Islet precursor cell (in vitro differentiated cells): ENCODE measurements around the gene DLEC1.

ENCODE experiments used
- DNase-seq: peaks from one replicate; pipeline ENCODE4 v3.0.0-alpha.2; 2018

DLEC1 gene

DNA sequence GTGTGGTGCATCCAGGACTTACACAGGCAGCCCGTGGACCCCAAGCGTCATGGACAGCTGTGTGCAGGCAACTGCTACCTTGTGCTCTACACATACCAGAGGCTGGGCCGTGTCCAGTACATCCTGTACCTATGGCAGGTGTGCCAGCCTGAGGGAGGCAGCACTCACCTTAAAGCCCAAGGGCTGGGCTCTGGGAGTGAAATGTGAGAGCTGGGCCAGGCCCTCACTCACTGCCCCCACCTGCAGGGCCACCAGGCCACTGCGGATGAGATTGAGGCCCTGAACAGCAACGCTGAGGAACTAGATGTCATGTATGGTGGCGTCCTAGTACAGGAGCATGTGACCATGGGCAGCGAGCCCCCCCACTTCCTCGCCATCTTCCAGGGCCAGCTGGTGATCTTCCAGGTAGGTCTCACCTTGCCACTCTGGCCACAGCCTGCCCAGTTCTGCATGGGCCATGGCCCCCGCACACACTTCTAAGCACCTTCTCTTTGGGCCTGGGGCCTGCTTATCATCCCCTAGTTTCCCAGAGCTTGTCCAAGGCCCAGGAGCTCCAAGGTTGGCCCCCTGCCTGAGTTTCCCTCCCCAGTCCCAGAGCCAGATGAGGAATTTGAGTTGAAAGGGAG is 37.4 kb upstream of the DLEC1 start:
- peak; percentile 73 for DNase-seq

DNA sequence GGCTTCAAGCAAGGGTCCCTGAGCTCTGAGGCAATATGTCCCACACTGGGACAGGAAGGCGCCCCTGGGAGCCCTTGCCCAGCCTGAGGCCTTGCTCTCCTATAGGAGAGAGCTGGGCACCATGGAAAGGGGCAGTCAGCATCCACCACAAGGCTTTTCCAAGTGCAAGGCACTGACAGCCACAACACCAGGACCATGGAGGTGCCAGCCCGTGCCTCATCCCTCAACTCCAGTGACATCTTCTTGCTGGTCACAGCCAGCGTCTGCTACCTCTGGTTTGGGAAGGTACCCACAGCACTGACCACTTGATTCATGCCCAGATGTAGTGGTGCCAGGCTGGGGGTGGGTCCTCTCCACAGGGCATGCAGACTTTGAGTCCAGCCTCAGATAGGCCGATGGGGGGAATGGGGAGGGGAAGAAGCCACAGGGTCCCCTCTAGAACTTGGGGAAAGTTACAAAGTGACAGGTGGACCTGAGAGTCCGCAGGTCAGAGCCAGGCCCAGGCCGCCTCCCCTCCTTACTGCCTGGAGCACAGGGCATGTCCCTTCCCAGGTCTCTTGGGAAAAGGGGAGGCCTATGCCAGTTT is 36.6 kb upstream of the DLEC1 start:
- DNase-seq, result no peak

DNA sequence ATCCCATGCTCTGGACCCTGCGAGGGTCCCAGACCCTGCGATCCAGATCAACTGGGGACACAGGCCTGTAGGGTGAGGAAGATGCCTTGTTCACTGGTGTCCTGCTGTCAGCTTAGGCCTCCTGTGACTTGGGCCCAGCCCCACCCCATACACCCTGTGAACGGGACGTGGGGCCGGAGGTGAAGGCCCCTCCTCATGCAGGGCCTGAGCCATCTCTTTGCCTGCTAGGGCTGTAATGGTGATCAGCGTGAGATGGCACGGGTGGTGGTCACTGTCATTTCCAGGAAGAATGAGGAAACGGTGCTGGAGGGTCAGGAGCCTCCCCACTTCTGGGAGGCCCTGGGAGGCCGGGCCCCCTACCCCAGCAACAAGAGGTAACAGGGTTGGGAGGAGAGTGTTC is 36.1 kb upstream of the DLEC1 start:
- no peak for DNase-seq

DNA sequence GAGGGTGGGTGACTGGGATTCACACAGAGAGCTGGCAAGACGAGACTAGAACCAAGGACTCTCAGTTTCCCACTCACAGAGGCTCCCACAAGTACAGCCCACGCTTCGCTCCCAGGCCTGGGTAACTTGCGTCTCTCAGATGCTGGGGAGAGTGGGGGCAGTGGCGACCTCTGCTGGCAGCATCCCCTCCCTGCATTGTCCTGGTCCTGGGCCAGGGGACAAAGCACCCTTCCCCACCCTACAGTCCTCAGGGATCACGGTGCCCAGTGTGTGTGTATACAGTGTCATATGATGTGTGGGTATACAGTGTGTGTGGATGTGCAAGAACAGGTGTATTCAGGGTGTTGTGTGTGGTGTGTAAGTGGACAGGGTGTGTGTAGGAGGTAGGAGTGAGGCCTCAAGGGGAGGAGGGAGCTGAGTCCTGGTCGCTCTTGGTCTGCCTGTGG is 35.6 kb upstream of the DLEC1 start:
- peak; percentile 89 for DNase-seq

DNA sequence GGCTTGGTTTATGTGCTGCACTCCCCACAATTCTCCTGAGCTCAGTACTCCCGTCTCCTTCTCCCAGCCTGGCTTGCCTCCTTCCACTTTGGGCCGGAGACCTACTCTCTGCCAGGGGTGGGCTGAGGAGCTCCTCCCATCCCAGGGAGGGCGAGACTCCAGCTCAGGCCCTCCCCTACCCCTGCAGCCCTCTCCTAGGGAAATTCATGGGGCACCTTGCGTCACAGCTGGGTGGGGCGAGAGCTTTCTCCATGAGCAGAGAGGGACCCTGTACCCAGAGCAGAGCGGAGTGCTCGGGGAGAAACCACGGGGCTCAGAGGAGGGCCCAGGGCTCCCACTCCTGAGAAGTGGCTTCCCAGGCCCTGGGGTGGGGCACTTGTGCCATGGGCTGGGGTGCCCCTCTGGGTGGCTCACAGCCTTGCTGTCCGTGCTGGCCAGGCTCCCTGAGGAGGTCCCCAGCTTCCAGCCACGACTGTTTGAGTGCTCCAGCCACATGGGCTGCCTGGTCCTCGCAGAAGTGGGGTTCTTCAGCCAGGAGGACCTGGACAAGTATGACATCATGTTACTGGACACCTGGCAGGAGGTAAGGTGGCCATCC is 35.1 kb upstream of the DLEC1 start:
- no peak for DNase-seq

DNA sequence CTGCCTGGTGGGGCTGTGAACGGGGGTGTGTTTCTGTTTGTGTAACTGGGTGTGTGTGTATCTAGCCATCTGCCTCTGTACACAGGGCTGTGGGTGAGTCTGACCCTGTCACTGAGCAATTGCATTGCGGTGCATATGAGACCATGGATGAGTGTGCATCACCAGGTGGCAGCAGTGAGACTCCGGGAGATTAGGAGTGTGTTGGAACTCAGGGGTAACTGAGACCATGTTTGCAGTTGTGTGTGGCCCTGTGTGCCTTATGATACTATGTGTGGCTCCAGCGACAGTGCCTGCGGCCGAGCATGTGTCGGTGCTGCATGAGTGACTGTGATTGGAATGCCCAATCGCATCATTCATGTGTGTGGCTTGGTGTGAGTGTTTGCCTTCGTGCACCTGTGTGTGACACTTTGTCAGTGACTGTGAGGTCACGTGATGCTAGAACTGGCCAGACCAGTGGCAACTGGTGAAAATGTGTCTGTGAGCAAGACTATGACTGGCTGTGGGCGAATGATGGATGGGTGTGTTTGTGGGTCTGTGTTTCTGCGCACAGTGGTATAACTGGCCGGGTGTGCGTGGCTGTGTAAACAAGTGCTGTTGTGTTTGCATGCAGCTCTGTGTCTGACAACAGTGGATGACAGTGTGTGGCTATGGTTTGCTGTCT is 34.5 kb upstream of the DLEC1 start:
- peak; percentile 90 for DNase-seq

DNA sequence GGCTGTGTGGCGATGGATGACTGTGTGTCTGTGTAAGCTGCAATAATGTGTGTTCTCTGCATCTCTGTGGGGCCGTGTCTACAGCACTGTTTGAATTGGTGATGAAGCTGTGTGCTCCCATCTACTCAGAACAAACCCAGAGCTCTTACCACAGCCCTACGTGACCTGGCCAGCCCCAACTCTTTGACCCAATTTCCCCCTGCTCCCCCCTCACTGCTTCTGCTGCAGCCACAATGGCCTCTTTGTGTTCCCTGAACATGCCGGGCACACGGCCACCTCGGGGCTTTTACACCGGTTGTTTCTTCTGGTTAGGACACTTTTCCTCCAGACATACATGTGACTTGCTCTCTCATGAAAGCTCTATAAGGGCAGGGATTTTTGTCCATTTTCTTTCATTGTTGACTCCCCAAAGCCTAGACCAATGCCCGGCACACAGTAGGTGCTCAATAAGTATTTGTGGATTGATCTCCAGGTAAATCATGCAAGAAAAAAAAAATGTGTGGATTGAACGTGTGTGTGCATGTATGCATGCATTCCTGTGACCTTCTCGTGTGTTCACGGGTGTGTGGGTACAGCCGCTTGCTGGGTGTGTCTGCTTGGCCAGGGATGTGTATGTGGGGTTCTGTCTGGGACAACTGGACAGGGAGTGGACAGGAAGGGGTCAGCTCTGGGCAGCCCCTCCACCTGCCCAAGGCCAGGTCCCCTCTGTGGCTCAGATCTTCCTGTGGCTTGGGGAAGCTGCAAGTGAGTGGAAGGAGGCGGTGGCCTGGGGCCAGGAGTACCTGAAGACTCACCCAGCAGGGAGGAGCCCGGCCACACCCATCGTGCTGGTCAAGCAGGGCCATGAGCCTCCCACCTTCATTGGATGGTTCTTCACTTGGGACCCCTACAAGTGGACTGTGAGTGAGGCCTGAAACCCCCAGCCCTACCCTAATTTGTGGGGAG is 33.7 kb upstream of the DLEC1 start:
- DNase-seq, result peak; percentile 86

DNA sequence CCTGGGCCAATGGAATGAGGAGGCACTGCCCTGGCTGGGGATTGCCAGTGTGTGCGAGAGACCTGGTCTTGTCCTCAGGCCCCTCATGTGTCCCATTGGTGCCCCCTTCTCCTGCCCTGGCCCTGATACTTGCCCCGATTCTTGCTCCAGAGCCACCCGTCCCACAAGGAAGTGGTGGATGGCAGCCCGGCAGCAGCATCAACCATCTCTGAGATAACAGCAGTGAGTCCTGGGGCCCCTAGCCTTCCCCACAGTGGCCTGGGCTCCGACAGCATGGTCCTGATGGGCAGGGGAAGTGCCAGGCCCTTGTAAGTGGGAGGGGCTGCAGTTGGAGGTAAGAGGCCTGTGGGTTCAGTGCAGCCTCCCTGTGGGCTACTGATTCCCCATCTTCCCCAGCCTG is 33.0 kb upstream of the DLEC1 start:
- DNase-seq, result no peak

DNA sequence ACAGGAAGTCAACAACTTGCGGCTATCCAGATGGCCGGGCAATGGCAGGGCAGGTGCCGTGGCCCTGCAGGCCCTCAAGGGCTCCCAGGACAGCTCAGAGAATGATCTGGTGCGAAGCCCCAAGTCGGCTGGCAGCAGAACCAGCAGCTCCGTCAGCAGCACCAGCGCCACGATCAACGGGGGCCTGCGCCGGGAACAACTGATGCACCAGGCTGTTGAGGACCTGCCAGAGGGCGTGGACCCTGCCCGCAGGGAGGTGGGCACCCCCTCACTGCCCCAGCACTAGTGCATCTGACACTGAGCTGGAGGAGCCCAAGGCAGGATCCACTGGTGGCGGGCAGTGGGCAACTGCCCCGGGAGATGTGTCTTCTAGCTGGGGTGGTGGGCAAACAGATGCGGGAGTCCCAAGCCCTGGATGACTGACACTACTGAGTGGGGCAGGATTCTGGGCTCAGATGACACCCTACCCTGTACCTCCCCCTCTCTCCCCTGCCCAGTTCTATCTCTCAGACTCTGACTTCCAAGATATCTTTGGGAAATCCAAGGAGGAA is 32.5 kb upstream of the DLEC1 start:
- no peak for DNase-seq

DNA sequence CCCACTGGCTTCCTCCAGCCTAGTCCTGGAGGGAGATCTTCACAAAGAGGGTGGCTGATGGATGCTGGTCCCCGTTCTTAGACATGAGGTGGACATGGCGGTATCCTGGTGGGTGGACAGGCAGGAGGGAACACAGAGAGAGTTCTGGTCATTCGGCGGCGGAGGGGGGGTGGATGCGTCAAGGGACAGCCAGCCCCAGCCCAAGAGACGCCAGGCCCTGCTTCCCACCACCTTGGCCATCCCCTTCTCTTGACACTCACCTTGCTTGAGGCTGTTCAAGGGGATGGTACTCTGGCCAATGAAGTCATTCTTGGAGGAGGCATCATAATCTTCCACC is 31.3 kb upstream of the DLEC1 start:
- no peak for DNase-seq

DNA sequence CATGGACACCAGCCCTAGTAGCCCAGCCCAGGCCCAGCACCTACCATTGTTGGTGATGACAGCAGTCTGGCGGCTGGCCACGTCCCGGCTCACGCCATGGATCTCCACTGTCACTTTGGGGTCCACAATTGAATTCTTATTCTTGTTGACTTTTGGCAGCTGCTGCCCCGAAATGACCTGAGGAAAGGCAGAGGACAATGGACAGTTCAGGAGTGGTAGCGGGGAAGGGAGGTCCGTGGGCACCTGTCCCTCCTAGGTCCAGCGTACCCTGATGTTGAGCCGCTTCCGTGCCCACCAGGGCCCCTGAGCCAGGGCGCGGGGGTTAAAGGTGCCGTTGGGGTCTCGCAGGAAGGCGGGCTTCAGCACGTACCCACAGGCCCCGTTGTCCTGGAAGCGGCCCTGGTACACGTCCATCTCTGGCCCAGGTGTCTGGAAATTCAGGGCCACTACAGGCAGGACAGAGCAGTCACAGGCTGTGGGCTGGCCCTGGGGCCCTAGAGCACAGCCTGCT is 30.8 kb upstream of the DLEC1 start:
- no peak for DNase-seq

DNA sequence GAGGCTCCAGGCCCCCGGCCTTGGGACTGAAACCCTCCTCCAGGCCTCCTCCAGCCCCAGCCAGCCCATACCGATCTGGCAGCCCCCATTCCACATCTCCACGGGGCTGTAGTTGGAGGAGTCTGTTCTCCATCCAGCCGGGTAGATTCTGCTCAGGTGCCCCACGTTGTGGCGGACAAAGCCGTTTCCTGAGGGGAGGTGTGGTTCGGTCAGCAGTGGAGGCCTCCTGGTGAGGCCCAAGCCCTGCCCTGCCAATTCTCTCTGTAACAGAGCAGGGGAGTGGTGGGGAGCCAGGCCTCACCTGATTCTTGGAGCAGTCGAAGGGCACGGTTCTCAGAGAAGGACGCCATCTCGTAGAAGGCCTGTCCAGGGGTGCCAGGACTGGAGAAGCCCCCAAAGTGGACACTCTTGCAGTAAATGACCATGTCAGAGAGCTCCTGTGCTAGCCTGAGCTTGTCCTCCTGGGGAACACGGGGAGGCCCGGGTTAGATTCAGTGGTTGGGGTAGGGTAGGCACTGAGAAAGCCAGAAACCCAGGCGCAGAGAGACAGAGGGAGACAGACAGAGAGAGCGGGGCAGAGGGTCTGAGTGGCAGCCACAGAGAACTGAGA is 29.9 kb upstream of the DLEC1 start:
- no peak for DNase-seq

DNA sequence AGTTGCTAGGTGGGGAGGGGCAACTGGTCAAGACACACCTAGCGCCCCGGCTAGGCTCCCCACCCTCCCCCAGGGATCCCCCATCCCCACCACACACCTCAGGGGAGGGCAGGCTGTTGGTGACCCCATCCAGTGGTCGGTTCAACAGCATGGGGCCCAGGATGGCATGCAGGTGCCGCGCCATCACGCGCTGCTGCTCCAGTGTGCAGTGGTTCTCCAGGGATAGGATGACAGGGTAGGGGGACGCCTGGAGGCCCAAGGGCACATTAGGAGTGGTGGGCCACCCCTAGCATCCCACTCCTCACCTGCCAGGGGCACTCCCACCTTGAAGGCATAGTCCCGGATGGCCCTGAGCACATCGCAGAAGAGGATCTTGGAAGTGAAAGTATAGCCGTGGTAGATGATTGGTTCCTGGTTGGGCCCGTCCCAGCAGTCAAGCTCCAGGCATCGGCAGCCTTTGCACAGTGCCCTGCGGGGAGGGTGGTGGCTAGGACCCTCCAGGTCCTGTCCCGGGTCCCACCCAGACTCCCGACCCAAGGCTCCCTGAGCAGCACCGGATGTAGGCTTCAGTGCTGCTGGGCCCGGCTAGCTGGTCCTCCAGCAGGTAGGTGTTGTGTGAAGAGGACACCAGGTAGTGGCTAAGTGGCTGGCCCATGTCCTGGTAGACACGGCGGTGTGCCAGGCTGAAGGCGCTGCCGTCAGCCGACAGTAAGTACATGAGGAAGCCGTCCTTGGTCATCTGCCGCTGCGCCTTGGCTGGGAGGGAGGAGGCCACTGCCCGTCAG is 29.0 kb upstream of the DLEC1 start:
- DNase-seq, result no peak

DNA sequence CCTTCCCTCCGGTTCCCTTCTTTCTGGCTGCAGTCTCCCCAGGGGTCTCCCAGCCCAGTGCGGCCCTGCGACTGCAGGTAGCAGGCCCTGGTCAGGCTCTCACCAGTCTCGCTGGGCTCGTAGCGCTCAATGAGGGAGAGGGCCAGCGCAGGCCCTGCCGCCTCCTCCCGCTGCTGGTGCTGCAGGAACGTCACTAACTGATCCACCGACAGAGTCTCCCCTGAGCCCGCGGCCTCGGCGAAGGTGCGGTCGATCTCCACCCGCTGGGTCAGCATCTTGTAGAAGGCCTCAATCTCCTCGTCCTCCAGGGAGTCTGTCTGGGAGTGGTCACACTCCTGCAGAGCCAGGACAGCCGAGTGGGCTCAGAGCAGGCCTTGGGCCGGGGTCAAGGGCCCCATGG is 27.9 kb upstream of the DLEC1 start:
- DNase-seq, result no peak

DNA sequence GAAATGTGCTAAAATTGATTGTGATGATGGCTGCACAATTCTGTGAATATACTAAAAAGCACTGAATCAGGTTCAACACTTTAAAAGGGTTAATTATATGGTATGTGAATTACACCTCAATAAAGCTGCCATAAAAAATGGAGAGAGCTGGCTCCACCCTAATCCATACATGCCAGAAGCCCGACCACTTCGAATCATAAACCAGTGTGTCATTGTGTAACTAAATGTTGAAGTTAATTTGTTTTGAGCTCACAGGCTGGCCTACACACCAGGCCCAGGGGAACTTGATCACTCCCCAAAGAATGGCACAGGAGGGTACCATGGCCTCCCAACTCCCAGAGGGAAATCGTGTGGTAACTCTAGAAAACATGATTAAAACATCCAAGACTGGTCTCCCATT is 23.5 kb upstream of the DLEC1 start:
- DNase-seq, result no peak

DNA sequence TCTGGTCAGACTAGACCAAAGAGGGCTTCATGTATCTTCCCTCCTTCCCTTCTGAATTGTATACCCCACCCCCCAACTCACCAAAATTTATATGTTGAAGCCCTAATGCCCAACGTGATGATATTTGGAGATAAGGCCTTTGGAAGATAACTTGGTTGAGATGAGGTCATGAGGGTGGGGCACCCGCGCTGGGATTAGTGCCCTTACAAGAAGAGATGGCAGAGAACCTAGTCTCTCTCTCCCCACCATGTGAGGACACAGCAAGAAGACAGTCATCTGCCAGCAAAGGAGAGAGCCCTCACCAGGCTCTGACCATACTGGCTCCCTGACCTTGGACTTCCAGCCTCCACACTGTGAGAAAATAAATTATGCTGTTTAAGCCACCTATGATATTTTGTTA is 23.0 kb upstream of the DLEC1 start:
- DNase-seq, result no peak

DNA sequence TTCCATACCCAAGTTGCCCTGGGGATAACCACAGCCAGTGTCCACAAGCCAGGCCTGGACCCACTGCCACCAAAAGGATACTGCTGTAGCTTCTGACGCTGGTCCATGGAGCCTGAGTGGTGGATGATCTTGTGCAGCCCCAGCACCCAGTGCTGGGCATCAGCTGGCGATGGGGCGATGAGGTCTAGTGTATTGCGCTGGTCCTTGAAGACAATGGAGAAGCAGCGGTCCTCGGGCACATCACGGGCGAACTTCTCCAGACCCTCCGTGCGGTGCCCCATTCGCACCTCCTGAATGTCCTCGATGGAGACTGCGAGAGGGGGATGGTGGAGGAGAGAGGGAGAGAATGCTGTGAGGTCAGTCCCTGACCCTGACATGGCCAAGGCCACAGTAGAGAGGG is 22.6 kb upstream of the DLEC1 start:
- no peak for DNase-seq

DNA sequence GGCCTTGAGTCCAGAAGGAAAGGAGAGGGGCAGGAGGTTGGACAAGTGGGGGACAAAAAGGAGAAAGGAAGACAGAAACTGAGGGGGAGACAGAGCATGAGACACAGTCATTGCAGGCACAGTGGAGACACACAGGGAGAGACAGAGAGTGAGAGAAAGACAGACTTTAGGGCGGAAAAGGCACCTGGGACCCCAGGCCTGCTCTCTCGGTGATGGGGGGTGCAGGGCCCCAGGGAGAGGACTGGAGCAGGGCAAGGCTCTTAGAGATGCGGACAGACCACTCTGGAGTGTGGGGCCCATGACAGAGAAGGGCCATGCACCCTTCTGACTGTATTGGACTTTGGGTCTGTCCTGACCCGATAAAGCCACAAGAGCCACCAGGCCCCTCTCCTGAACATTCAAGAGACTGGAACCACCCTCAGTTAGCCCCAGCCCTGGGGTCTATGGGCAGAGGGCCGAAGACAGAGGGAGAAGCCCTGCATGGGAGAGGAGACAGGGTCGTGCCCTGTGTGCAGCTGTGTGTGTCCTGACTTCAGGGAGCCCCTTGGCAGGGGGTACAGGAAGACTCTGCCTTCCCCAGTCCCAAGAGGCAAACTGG is 22.1 kb upstream of the DLEC1 start:
- no peak for DNase-seq

DNA sequence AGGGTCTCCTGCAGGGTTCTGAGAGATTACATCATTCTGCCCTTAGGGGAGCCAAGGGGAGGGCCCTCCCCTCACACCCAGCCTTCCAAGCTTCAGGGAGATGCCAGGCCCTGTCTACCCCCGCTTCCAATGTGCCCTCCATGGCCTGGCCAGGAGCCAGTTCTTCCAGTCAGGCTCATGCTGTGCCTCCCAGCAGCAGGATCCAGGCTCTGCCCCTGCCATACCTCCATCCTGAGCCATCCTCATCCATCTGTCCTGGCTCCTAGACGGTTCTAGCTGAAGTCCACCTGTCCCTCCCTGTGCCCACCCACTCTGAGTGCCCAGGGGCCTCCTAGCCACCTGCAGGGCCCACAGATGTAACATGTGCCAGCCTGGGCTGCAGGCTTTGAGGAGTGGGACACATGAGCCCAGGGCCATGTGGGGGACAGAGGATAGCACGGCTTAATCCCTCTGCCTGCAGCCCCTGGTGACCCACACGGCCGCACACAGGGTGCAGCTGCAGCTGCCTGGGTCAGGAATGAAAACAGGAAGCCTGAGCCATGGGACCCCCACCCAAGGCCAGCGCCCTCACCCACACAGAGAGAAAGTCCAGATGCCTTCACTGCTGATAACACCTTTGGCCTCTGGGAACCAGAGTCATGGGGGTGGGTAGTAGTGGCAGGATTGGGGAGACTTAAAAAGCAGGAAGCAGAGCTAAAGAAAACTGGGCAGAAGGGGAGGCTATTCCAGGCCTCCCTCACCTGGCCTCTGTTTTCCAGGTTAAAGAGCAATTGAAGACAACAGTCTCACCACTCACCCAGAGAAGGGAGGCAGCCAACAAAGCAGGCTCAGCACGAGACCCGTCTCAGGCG is 21.3 kb upstream of the DLEC1 start:
- DNase-seq, result no peak
